OCI-LY1 (cell line): ENCODE data around the gene LRRK2.
"Not testable (repeated sequence)": the region's sequence is repeated elsewhere in the genome, so short reads cannot be mapped to it uniquely, and the experiment has no call there.

Experiments
- H2AFZ ChIP-seq: fragments of 200-600 bp; sonication (generic), shearing (Covaris generic); 2 replicates; pipeline ENCODE4 v1.6.0; 2014; ENCODE audit warnings: antibody characterized with exemption, mild to moderate bottlenecking, low read length
- H3F3A ChIP-seq: fragments of 200-600 bp; sonication (generic), shearing (Covaris generic); 2 replicates; pipeline ENCODE4 v1.6.0; 2014; ENCODE audit warnings: mild to moderate bottlenecking, antibody characterized with exemption, low read length, moderate library complexity; ENCODE audit not compliant: insufficient read depth
- H3K27ac ChIP-seq: fragments of 200-600 bp; sonication (generic); 2 replicates; pipeline ENCODE4 v1.5.1; 2014; ENCODE audit warnings: low read length, mixed run types, mild to moderate bottlenecking, low read depth; ENCODE audit not compliant: poor library complexity, severe bottlenecking
- H3K27me3 ChIP-seq: fragments of 200-600 bp; sonication (generic); 2 replicates; pipeline ENCODE4 v1.6.0; 2014; ENCODE audit warnings: antibody characterized with exemption, mild to moderate bottlenecking, low read length, moderate library complexity; ENCODE audit not compliant: insufficient read depth
- H3K36me3 ChIP-seq: fragments of 200-600 bp; sonication (generic); 2 replicates; pipeline ENCODE4 v1.6.1; 2014; ENCODE audit warnings: mild to moderate bottlenecking, antibody characterized with exemption, low read length, moderate library complexity, mixed read lengths; ENCODE audit not compliant: insufficient read depth
- H3K4me1 ChIP-seq: fragments of 200-600 bp; sonication (generic); 2 replicates; pipeline ENCODE4 v1.5.1; 2014; ENCODE audit warnings: mild to moderate bottlenecking, low read length, moderate library complexity; ENCODE audit not compliant: insufficient read depth, severe bottlenecking
- H3K4me2 ChIP-seq: fragments of 200-600 bp; sonication (generic), shearing (Covaris generic); 2 replicates; pipeline ENCODE4 v1.6.1; 2014; ENCODE audit warnings: low read length
- H3K4me3 ChIP-seq: fragments of 200-600 bp; sonication (generic); 2 replicates; pipeline ENCODE4 v1.5.1; 2014; ENCODE audit warnings: low read length, low read depth, mild to moderate bottlenecking, mixed read lengths; ENCODE audit not compliant: poor library complexity, severe bottlenecking
- H3K79me2 ChIP-seq: fragments of 200-600 bp; shearing (Covaris generic); 2 replicates; pipeline ENCODE4 v1.6.1; 2016; ENCODE audit warnings: mixed run types, low read length, mixed read lengths; ENCODE audit not compliant: insufficient read depth
- H3K9ac ChIP-seq: fragments of 200-600 bp; sonication (generic), shearing (Covaris generic); 2 replicates; pipeline ENCODE4 v1.6.1; 2014; ENCODE audit warnings: mild to moderate bottlenecking, low read length, mixed read lengths
- H3K9me2 ChIP-seq: fragments of 200-600 bp; sonication (generic), shearing (Covaris generic); 2 replicates; pipeline ENCODE4 v1.6.1; 2014; ENCODE audit warnings: low read depth, mild to moderate bottlenecking, low read length, mixed read lengths
- H3K9me3 ChIP-seq: fragments of 200-600 bp; shearing (Covaris generic); 2 replicates; pipeline ENCODE4 v1.6.1; 2014; ENCODE audit warnings: low read length, mixed read lengths
- H4K20me1 ChIP-seq: fragments of 200-600 bp; sonication (generic), shearing (Covaris generic); 2 replicates; pipeline ENCODE4 v1.6.0; 2016; ENCODE audit warnings: mild to moderate bottlenecking, low read length; ENCODE audit not compliant: insufficient read depth
- EZH2 ChIP-seq: fragments of 200-600 bp; sonication (generic), shearing (Covaris generic); IDR thresholded peaks from 2 replicates; pipeline ENCODE4 v1.8.0; 2017; ENCODE audit warnings: borderline replicate concordance, mixed run types, mild to moderate bottlenecking, antibody characterized with exemption, low read length, moderate library complexity, mixed read lengths
- TF ChIP-seq, protein P1 (sequence below): fragments of 200-600 bp; sonication (generic), shearing (Covaris generic); IDR thresholded peaks from 2 replicates; pipeline ENCODE4 v1.5.1; 2017; ENCODE audit warnings: mild to moderate bottlenecking, antibody characterized with exemption, low read length, moderate library complexity, mixed read lengths

Gene LRRK2

GRCh38 chr12:40209886-40210285 is 14.9 kb upstream of the LRRK2 start:
- Histone ChIP-seq H3F3A (no peaks in the 10 kb centered on the region), H2AFZ (no peak overlapping the region), H3K9me3 (0 out of 2 replicates have a peak, but pooled peaks cover 5% of the 10 kb centered on the region), H3K79me2 (no peaks in the 10 kb centered on the region), H3K4me2 (no peak overlapping the region), H3K9me2 (no peaks in the 10 kb centered on the region), H3K36me3 (no peaks in the 10 kb centered on the region), H3K27me3 (no peaks in the 10 kb centered on the region), H3K9ac (no peak overlapping the region), H3K27ac (no peak overlapping the region), H4K20me1 (no peaks in the 10 kb centered on the region), H3K4me3 (no peak overlapping the region), H3K4me1 (peaks cover 13% of the 10 kb centered on the region)
- TF ChIP-seq EZH2 = no peak
- TF ChIP-seq, protein P1, sequence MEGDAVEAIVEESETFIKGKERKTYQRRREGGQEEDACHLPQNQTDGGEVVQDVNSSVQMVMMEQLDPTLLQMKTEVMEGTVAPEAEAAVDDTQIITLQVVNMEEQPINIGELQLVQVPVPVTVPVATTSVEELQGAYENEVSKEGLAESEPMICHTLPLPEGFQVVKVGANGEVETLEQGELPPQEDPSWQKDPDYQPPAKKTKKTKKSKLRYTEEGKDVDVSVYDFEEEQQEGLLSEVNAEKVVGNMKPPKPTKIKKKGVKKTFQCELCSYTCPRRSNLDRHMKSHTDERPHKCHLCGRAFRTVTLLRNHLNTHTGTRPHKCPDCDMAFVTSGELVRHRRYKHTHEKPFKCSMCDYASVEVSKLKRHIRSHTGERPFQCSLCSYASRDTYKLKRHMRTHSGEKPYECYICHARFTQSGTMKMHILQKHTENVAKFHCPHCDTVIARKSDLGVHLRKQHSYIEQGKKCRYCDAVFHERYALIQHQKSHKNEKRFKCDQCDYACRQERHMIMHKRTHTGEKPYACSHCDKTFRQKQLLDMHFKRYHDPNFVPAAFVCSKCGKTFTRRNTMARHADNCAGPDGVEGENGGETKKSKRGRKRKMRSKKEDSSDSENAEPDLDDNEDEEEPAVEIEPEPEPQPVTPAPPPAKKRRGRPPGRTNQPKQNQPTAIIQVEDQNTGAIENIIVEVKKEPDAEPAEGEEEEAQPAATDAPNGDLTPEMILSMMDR = no peak

- H3K4me1 ChIP-seq = peaks cover 13% of the 10 kb centered on the region
- H3K79me2 ChIP-seq, H3K9me2 ChIP-seq, H3K9me3 ChIP-seq, H2AFZ ChIP-seq, H4K20me1 ChIP-seq, H3K27ac ChIP-seq, H3K9ac ChIP-seq, H3K4me2 ChIP-seq, H3F3A ChIP-seq, H3K4me3 ChIP-seq, H3K27me3 ChIP-seq, H3K36me3 ChIP-seq: not testable (repeated sequence)
Measured at GRCh38 chr12:40211186-40211585, 13.6 kb upstream of the LRRK2 start.

DNA sequence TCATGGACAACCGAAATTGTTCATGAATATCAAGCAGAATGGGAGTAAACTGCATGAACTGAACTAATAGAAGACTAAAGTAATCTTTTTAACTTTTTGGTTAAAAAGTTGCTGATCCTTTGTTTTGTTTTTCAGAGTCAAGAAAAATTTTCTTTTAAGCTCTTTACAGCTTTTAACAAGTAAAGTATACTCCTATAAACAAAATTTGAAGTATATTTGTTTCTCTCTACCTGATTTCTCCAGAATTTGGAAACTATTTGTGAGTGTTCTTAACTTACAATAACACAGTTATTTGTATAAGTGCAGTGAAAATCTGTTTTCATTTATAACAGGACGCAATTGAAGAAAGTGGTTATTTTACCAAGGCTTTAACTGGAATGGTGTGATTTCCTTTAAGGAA is 12.2 kb upstream of the LRRK2 start:
- Histone ChIP-seq H3K36me3 (no peaks in the 10 kb centered on the region), H3K4me1 (peaks cover 17% of the 10 kb centered on the region), H4K20me1 (no peaks in the 10 kb centered on the region), H3K27me3 (no peaks in the 10 kb centered on the region), H3K4me2 (no peak overlapping the region), H3K9me2 (no peaks in the 10 kb centered on the region), H3K9ac (no peak overlapping the region), H3K9me3 (0 out of 2 replicates have a peak, but pooled peaks cover 5% of the 10 kb centered on the region), H3K27ac (no peak overlapping the region), H3F3A (no peaks in the 10 kb centered on the region), H3K4me3 (no peak overlapping the region), H3K79me2 (no peaks in the 10 kb centered on the region), H2AFZ (no peak overlapping the region)
- no peak for TF ChIP-seq EZH2
- TF ChIP-seq, protein P1 = no peak

- Histone ChIP-seq H3K79me2 (no peaks in the 10 kb centered on the region), H3K4me3 (no peak overlapping the region), H4K20me1 (no peaks in the 10 kb centered on the region), H3K9me2 (no peaks in the 10 kb centered on the region), H3K4me2 (no peak overlapping the region), H3K9ac (no peak overlapping the region), H3K27ac (no peak overlapping the region), H3K27me3 (no peaks in the 10 kb centered on the region), H3F3A (no peaks in the 10 kb centered on the region), H3K4me1 (peaks cover 4% of the 10 kb centered on the region), H3K36me3 (no peaks in the 10 kb centered on the region), H2AFZ (no peak overlapping the region), H3K9me3 (0 out of 2 replicates have a peak, but pooled peaks cover 5% of the 10 kb centered on the region)
- TF ChIP-seq, protein P1 = no peak
Measured at GRCh38 chr12:40215982-40216381, 8.8 kb upstream of the LRRK2 start.
